Progenitor cell of endocrine pancreas (in vitro differentiated cells): Measurements from ENCODE around the gene TECTB. TPM values are rescaled to one million over a fixed set of nuclear protein-coding genes. Genes with fewer than 3 reads are reported as not detected.
"Not testable (repeated sequence)": the region's sequence is repeated elsewhere in the genome, so short reads cannot be mapped to it uniquely, and the experiment has no call there.

Source experiments
- DNase-seq: peaks from one replicate; pipeline ENCODE4 v3.0.0; 2021; ENCODE audit warnings: low spot score; ENCODE audit not compliant: unreplicated experiment
- H3K27ac Mint-ChIP-seq: 2 replicates; pipeline ENCODE4 v1.8.0; 2021; ENCODE audit warnings: mild to moderate bottlenecking, moderate library complexity, mixed read lengths
- H3K27me3 Mint-ChIP-seq: 2 replicates; pipeline ENCODE4 v1.8.0; 2021; ENCODE audit warnings: mixed read lengths
- H3K36me3 Mint-ChIP-seq: 2 replicates; pipeline ENCODE4 v1.8.0; 2022; ENCODE audit warnings: mixed read lengths; ENCODE audit not compliant: insufficient read depth
- H3K4me1 Mint-ChIP-seq: 2 replicates; pipeline ENCODE4 v1.8.0; 2021; ENCODE audit warnings: low read depth, mixed read lengths
- H3K4me3 Mint-ChIP-seq: 2 replicates; pipeline ENCODE4 v1.8.0; 2021; ENCODE audit warnings: low read depth, mild to moderate bottlenecking, moderate library complexity, mixed read lengths
- H3K9me3 Mint-ChIP-seq: 2 replicates; pipeline ENCODE4 v1.8.0; 2021; ENCODE audit warnings: low read depth, mixed read lengths
- CTCF ChIP-seq: fragments of 200-600 bp; sonication (generic); IDR thresholded peaks from one replicate; pipeline ENCODE4 v1.5.0; 2021; ENCODE audit warnings: antibody characterized with exemption, mild to moderate bottlenecking; ENCODE audit not compliant: unreplicated experiment
- total RNA-seq: library from RNA; stranded (reverse); gene quantifications from 2 replicates; pipeline ENCODE4 v1.2.1, GENCODE V29; 2021

Gene TECTB
- total RNA-seq, 1 donor from 2014 or later: not detected

- Mint-ChIP-seq H3K36me3 (peaks cover 2% of the 10 kb centered on the region), H3K4me3 (no peak overlapping the region), H3K9me3 (peaks cover 14% of the 10 kb centered on the region), H3K4me1 (no peaks in the 10 kb centered on the region), H3K27me3 (no peaks in the 10 kb centered on the region), H3K27ac (no peak overlapping the region)
- no peak for TF ChIP-seq CTCF
- DNase-seq: no peak
Measured at GRCh38 chr10:112247791-112248190, 35.4 kb upstream of the TECTB start.

GRCh38 chr10:112248584-112249295, 34.5 kb upstream of the TECTB start:
- H3K4me3 Mint-ChIP-seq: no peak overlapping the region
- TF ChIP-seq CTCF: no peak
- no peak for DNase-seq
- no peaks in the 10 kb centered on the region for H3K4me1 Mint-ChIP-seq
- no peak overlapping the region for H3K27ac Mint-ChIP-seq
- peaks cover 16% of the 10 kb centered on the region for H3K9me3 Mint-ChIP-seq
- H3K27me3 Mint-ChIP-seq: no peaks in the 10 kb centered on the region
- peaks cover 2% of the 10 kb centered on the region for H3K36me3 Mint-ChIP-seq

GRCh38 chr10:112249722-112250121, 33.5 kb upstream of the TECTB start:
- peaks cover 16% of the 10 kb centered on the region for H3K9me3 Mint-ChIP-seq

GRCh38 chr10:112250555-112250954, 32.6 kb upstream of the TECTB start:
- H3K27me3 Mint-ChIP-seq: no peaks in the 10 kb centered on the region
- H3K27ac Mint-ChIP-seq: no peak overlapping the region
- DNase-seq: no peak
- H3K4me3 Mint-ChIP-seq: no peak overlapping the region
- peaks cover 16% of the 10 kb centered on the region for H3K9me3 Mint-ChIP-seq
- H3K36me3 Mint-ChIP-seq: peaks cover 2% of the 10 kb centered on the region
- no peak for TF ChIP-seq CTCF
- no peaks in the 10 kb centered on the region for H3K4me1 Mint-ChIP-seq

More at GRCh38 chr10:112249722-112250121, 33.5 kb upstream of the TECTB start:
- peaks cover 2% of the 10 kb centered on the region for H3K36me3 Mint-ChIP-seq
- H3K27me3 Mint-ChIP-seq: no peaks in the 10 kb centered on the region
- DNase-seq: no peak
- H3K27ac Mint-ChIP-seq: no peak overlapping the region
- no peak overlapping the region for H3K4me3 Mint-ChIP-seq
- no peaks in the 10 kb centered on the region for H3K4me1 Mint-ChIP-seq
- TF ChIP-seq CTCF: no peak

- H3K4me3 Mint-ChIP-seq, H3K36me3 Mint-ChIP-seq, DNase-seq, H3K27ac Mint-ChIP-seq, H3K4me1 Mint-ChIP-seq, H3K27me3 Mint-ChIP-seq: not testable (repeated sequence)
- peaks cover 16% of the 10 kb centered on the region for H3K9me3 Mint-ChIP-seq
Measured at GRCh38 chr10:112251238-112251637, 32.0 kb upstream of the TECTB start.

GRCh38 chr10:112258407-112258806, 24.8 kb upstream of the TECTB start:
- no peak overlapping the region for H3K4me3 Mint-ChIP-seq

More at GRCh38 chr10:112258407-112258806, 24.8 kb upstream of the TECTB start:
- no peaks in the 10 kb centered on the region for H3K36me3 Mint-ChIP-seq
- DNase-seq: no peak
- no peak overlapping the region for H3K27ac Mint-ChIP-seq
- H3K4me1 Mint-ChIP-seq: peaks cover 1% of the 10 kb centered on the region
- peaks cover 3% of the 10 kb centered on the region for H3K27me3 Mint-ChIP-seq
- no peak for TF ChIP-seq CTCF
- H3K9me3 Mint-ChIP-seq: no peaks in the 10 kb centered on the region
